HFFc6 (cell line): ENCODE results near the gene SSNA1. TPM values are rescaled to one million over a fixed set of nuclear protein-coding genes. Genes with fewer than 3 reads are reported as not detected.

Source experiments
- DNase-seq: peaks from one replicate; pipeline ENCODE4 v3.0.0-alpha.2; 2018
- H3K27ac Mint-ChIP-seq: 2 replicates; pipeline ENCODE4 v1.8.0; 2020; ENCODE audit warnings: mild to moderate bottlenecking, mixed read lengths
- H3K27me3 Mint-ChIP-seq: 2 replicates; pipeline ENCODE4 v1.8.0; 2021; ENCODE audit warnings: mild to moderate bottlenecking, moderate library complexity, mixed read lengths; ENCODE audit not compliant: insufficient read depth
- H3K36me3 Mint-ChIP-seq: 2 replicates; pipeline ENCODE4 v1.8.0; 2021; ENCODE audit warnings: low read depth, mixed read lengths
- H3K4me1 Mint-ChIP-seq: 2 replicates; pipeline ENCODE4 v1.8.0; 2020; ENCODE audit warnings: low read depth, mixed read lengths
- H3K4me3 Mint-ChIP-seq: 2 replicates; pipeline ENCODE4 v1.8.0; 2020; ENCODE audit warnings: mild to moderate bottlenecking, moderate library complexity, mixed read lengths
- H3K9me3 Mint-ChIP-seq: 2 replicates; pipeline ENCODE4 v1.8.0; 2020; ENCODE audit warnings: mild to moderate bottlenecking, mixed read lengths
- CTCF ChIP-seq: fragments of 200-600 bp; sonication (generic); IDR thresholded peaks from 2 replicates; pipeline ENCODE4 v1.5.0; 2021; ENCODE audit warnings: antibody characterized with exemption, mild to moderate bottlenecking
- total RNA-seq, 6 experiments: library from RNA; stranded (reverse); fragmentation: NEBNext Ultra II Directional; extraction: Animal tissue kit (Norgen Biotek cat#: 25700); gene quantifications; 2 replicates in 1 of 6; 3 replicates in 5 of 6; pipeline ENCODE4 v1.2.3, GENCODE V29; 2021

Gene SSNA1
- total RNA-seq, 6 experiments from 2014 or later, result 76.7 to 82.8 (median 82.1) TPM

GRCh38 chr9:137141050-137141810 lies 47.2 kb upstream of the SSNA1 start:
- no peak for DNase-seq
- Mint-ChIP-seq H3K4me1 (no peaks in the 10 kb centered on the region), H3K4me3 (no peak overlapping the region), H3K27me3 (peaks cover 31% of the 10 kb centered on the region), H3K27ac (no peak overlapping the region), H3K36me3 (no peaks in the 10 kb centered on the region), H3K9me3 (no peaks in the 10 kb centered on the region)
- no peak for TF ChIP-seq CTCF

DNA sequence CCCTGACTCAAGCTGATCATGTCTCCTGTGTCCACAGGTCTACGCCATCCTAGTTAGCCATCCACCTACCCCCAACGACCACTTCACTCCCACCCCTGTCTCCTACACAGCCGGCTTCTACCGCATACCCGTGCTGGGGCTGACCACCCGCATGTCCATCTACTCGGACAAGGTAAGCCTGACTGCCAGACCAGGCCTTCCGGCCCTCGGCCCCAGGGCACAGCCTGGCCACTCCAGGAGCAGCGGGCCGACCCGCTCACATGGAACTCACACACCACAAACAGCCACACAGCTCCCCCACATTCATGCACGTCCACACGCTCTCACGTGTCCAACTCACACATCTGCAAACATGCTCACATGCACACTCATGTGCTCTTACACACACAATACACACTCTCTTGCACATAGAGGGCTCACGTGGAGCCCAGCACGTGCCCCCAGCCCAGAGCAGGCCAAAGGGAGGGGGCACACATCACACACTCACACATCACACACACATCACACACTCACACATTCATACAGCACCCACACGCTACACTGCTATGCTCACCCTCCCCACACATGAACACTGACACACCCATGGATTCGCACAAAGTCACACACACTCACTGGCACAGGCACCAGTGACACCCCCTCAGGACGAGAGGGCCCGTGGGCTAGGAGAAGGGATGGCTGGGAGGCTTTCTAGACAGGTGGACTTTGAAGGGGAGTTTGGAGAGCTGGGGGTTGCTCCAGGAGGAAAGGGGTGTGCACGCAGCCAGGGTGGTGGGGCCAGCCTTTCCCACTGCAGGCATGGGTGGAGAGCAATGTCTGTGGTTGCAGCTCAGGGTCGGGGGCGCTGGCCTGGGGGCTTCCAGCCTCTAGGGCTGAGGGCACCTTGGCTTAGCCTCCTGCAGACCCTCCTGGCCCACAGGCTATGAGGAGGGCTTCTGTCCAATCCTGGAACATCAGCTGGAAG lies 46.2 kb upstream of the SSNA1 start:
- Mint-ChIP-seq H3K4me3 (no peak overlapping the region), H3K36me3 (no peaks in the 10 kb centered on the region), H3K4me1 (no peaks in the 10 kb centered on the region), H3K9me3 (no peaks in the 10 kb centered on the region), H3K27ac (no peak overlapping the region), H3K27me3 (peaks cover 31% of the 10 kb centered on the region)
- DNase-seq, result no peak
- no peak for TF ChIP-seq CTCF

GRCh38 chr9:137143459-137143858 lies 45.0 kb upstream of the SSNA1 start:
- H3K36me3 Mint-ChIP-seq, result no peaks in the 10 kb centered on the region
- H3K27me3 Mint-ChIP-seq, result peaks cover 24% of the 10 kb centered on the region
- H3K4me1 Mint-ChIP-seq, result no peaks in the 10 kb centered on the region
- H3K27ac Mint-ChIP-seq, result no peak overlapping the region
- TF ChIP-seq CTCF, result no peak
- H3K9me3 Mint-ChIP-seq, result no peaks in the 10 kb centered on the region
- H3K4me3 Mint-ChIP-seq, result no peak overlapping the region
- no peak for DNase-seq

DNA sequence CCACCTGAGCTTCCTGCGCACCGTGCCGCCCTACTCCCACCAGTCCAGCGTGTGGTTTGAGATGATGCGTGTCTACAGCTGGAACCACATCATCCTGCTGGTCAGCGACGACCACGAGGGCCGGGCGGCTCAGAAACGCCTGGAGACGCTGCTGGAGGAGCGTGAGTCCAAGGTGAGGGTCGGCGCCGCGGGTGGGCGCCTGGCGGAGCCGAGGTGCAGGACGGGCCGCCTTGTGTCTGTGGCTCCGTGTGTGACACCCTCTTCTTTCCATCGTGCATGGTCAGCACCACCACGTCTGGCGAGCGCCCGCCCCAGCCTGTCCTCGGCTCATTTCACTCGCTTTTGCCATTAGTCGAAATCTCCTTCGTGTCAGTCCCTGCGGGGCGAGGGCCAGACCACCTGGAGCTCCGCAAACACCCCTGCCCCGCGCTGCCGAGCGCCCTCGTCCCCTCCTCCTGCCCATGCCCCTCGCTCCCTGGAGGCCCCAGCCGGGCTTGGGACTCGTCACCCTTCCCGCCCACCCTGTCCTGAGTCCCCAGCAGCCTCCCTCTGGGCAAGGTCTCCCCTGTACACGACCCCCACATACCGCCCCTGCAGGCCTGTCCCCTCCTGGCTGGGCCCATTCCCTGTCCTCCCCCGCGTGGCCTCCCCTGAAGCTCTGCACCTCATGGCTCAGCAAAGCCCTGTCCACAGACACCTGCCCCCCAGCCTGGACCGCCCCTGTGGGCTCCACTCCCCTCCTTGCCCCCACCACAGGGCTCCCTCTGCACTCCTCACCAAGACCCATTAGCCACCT lies 42.5 kb upstream of the SSNA1 start:
- Mint-ChIP-seq H3K27me3 (peaks cover 9% of the 10 kb centered on the region), H3K4me1 (no peaks in the 10 kb centered on the region), H3K27ac (no peak overlapping the region), H3K36me3 (no peaks in the 10 kb centered on the region), H3K9me3 (no peaks in the 10 kb centered on the region), H3K4me3 (no peak overlapping the region)
- no peak for DNase-seq
- TF ChIP-seq CTCF, result no peak

GRCh38 chr9:137146527-137146918 lies 42.0 kb upstream of the SSNA1 start:
- no peak for DNase-seq
- TF ChIP-seq CTCF, result no peak
- no peaks in the 10 kb centered on the region for H3K9me3 Mint-ChIP-seq
- no peak overlapping the region for H3K27ac Mint-ChIP-seq
- H3K4me3 Mint-ChIP-seq, result no peak overlapping the region
- H3K4me1 Mint-ChIP-seq, result no peaks in the 10 kb centered on the region
- H3K36me3 Mint-ChIP-seq, result no peaks in the 10 kb centered on the region
- H3K27me3 Mint-ChIP-seq, result peaks cover 9% of the 10 kb centered on the region
